ENCODE measurements around the gene KRTAP10-2. TPM values are rescaled to one million over a fixed set of nuclear protein-coding genes. Genes with fewer than 3 reads are reported as not detected.

KRTAP10-2 gene
- total RNA-seq, 1 donor from 2014 or later: not detected

GRCh38 chr21:44572959-44573583 lies 21.8 kb upstream of the KRTAP10-2 start:
- DNase-seq (peak; percentile 45), ATAC-seq (no peak)
- Histone ChIP-seq H3K4me3 (no peak overlapping the region), H3K27ac (no peak overlapping the region), H3K4me1 (no peaks in the 10 kb centered on the region), H3K36me3 (no peaks in the 10 kb centered on the region), H3K9me3 (no peaks in the 10 kb centered on the region), H3K27me3 (no peaks in the 10 kb centered on the region)
- intact Hi-C loops (cut with DNase I): no loop called here
- no peak for TF ChIP-seq CTCF (IDR thresholded peaks at IDR 0.05)

GRCh38 chr21:44571844-44572782 lies 20.8 kb upstream of the KRTAP10-2 start:
- Histone ChIP-seq H3K36me3 (no peaks in the 10 kb centered on the region), H3K4me1 (no peaks in the 10 kb centered on the region), H3K9me3 (no peaks in the 10 kb centered on the region), H3K27me3 (no peaks in the 10 kb centered on the region), H3K4me3 (no peak overlapping the region), H3K27ac (no peak overlapping the region)
- TF ChIP-seq CTCF (IDR thresholded peaks at IDR 0.05): no peak
- peak; percentile 56 for DNase-seq
- intact Hi-C loops (cut with DNase I): no loop called here
- ATAC-seq: no peak

GRCh38 chr21:44571296-44571695 lies 20.0 kb upstream of the KRTAP10-2 start:
- no peak for TF ChIP-seq CTCF (IDR thresholded peaks at IDR 0.05)
- no peaks in the 10 kb centered on the region for H3K36me3 ChIP-seq
- ATAC-seq: no peak
- H3K4me3 ChIP-seq: no peak overlapping the region
- no peaks in the 10 kb centered on the region for H3K9me3 ChIP-seq
- intact Hi-C loops (cut with DNase I): no loop called here
- DNase-seq: peak; percentile 17
- no peaks in the 10 kb centered on the region for H3K27me3 ChIP-seq
- no peak overlapping the region for H3K27ac ChIP-seq
- H3K4me1 ChIP-seq: no peaks in the 10 kb centered on the region

- TF ChIP-seq CTCF (IDR thresholded peaks at IDR 0.05): no peak
- peak; percentile 48 for DNase-seq
- intact Hi-C loops (cut with DNase I): no loop called here
- Histone ChIP-seq H3K27me3 (no peaks in the 10 kb centered on the region), H3K27ac (no peak overlapping the region), H3K9me3 (no peaks in the 10 kb centered on the region), H3K4me3 (no peak overlapping the region), H3K36me3 (no peaks in the 10 kb centered on the region), H3K4me1 (no peaks in the 10 kb centered on the region)
- ATAC-seq: no peak
These were observed 18.7 kb upstream of the KRTAP10-2 start for GRCh38 chr21:44569861-44570517.

GRCh38 chr21:44568667-44569556 lies 17.6 kb upstream of the KRTAP10-2 start:
- H3K4me3 ChIP-seq: no peak overlapping the region
- DNase-seq: peak; percentile 41
- no peaks in the 10 kb centered on the region for H3K9me3 ChIP-seq
- no peaks in the 10 kb centered on the region for H3K36me3 ChIP-seq
- H3K27me3 ChIP-seq: no peaks in the 10 kb centered on the region
- TF ChIP-seq CTCF (IDR thresholded peaks at IDR 0.05): no peak
- H3K4me1 ChIP-seq: no peaks in the 10 kb centered on the region
- ATAC-seq: no peak
- intact Hi-C loops (cut with DNase I): no loop called here
- H3K27ac ChIP-seq: no peak overlapping the region

Data from upper lobe of right lung (tissue), 1 donor.